SK-N-DZ (cell line): Measurements from ENCODE around the gene PEX11A. TPM values are rescaled to one million over a fixed set of nuclear protein-coding genes. Genes with fewer than 3 reads are reported as not detected.
"Not testable (repeated sequence)": the region's sequence is repeated elsewhere in the genome, so short reads cannot be mapped to it uniquely, and the experiment has no call there.

Experiments
- DNase-seq: peaks from one replicate; pipeline ENCODE4 v3.0.0-alpha.2; 2015; ENCODE audit warnings: low spot score
- polyA plus RNA-seq, 2 experiments: library from polyadenylated mRNA; depleted of rRNA; stranded (reverse); fragments of >200 nt; gene quantifications; 2 replicates each; pipeline ENCODE4 v1.2.3, GENCODE V29; 2014

The PEX11A gene
- 7.0 and 7.1 TPM in 2 replicates for polyA plus RNA-seq (2014; cell fraction: cytosol; rRNA removed)
- 1.7 and 3.1 TPM in 2 replicates for polyA plus RNA-seq (2014; cell fraction: nucleus; rRNA removed)

- peak; percentile 77 for DNase-seq
Measured at GRCh38 chr15:89690276-89691218, at the start of gene PEX11A, which contains the start of gene WDR93. Gene PEX11A (minus strand): TSS chr15:89690754. CDS start chr15:89690632, 122 bp downstream. Gene WDR93 (plus strand): TSS chr15:89690811. CDS start chr15:89701747, 10,936 bp downstream.

GRCh38 chr15:89740137-89740536, 49.6 kb upstream of the PEX11A start:
- peak; percentile 77 for DNase-seq

- no peak for DNase-seq
Measured at GRCh38 chr15:89735773-89736172, 45.2 kb upstream of the PEX11A start.

- DNase-seq, result no peak
Measured at GRCh38 chr15:89732451-89733172, 42.1 kb upstream of the PEX11A start.

- no peak for DNase-seq
Measured at GRCh38 chr15:89731275-89731674, 40.7 kb upstream of the PEX11A start.

GRCh38 chr15:89728254-89728653, 37.7 kb upstream of the PEX11A start:
- DNase-seq, result no peak

GRCh38 chr15:89725064-89725463, 34.5 kb upstream of the PEX11A start:
- no peak for DNase-seq

- DNase-seq, result no peak
Measured at GRCh38 chr15:89724621-89725020, 34.1 kb upstream of the PEX11A start.

GRCh38 chr15:89723031-89723430, 32.5 kb upstream of the PEX11A start:
- no peak for DNase-seq

GRCh38 chr15:89714775-89715174, 24.2 kb upstream of the PEX11A start:
- DNase-seq, result no peak

GRCh38 chr15:89707577-89707976, 17.0 kb upstream of the PEX11A start:
- DNase-seq, result no peak

GRCh38 chr15:89704411-89704810, 13.9 kb upstream of the PEX11A start:
- DNase-seq, result no peak

- no peak for DNase-seq
Measured at GRCh38 chr15:89695198-89695597, 4.6 kb upstream of the PEX11A start.

- no peak for DNase-seq
Measured at GRCh38 chr15:89693696-89694095, 3.1 kb upstream of the PEX11A start.

- no peak for DNase-seq
Measured at GRCh38 chr15:89693091-89693490, 2.5 kb upstream of the PEX11A start.

- not testable (repeated sequence) for DNase-seq
Measured at GRCh38 chr15:89689930-89690275, 651 bp downstream of the PEX11A start.

GRCh38 chr15:89686522-89686921, 4.0 kb downstream of the PEX11A start:
- no peak for DNase-seq

GRCh38 chr15:89685995-89686394, 4.6 kb downstream of the PEX11A start:
- no peak for DNase-seq

- DNase-seq, result no peak
Measured at GRCh38 chr15:89681146-89681545, 9.4 kb downstream of the PEX11A start.

GRCh38 chr15:89680282-89680873, 10.2 kb downstream of the PEX11A start:
- DNase-seq, result no peak

GRCh38 chr15:89679212-89679611, 11.3 kb downstream of the PEX11A start, which contains the start of gene PLIN1:
Gene PLIN1 (minus strand): TSS chr15:89679367. CDS start chr15:89677489, 1,878 bp downstream.
- DNase-seq, result no peak

- no peak for DNase-seq
Measured at GRCh38 chr15:89677381-89677780, 13.2 kb downstream of the PEX11A start.
